ENCODE data around the gene ATP8A2.
"Not testable (repeated sequence)": the region's sequence is repeated elsewhere in the genome, so short reads cannot be mapped to it uniquely, and the experiment has no call there.

ATP8A2 gene

GRCh38 chr13:25821776-25822175 lies 450.0 kb downstream of the ATP8A2 start:
- DNase-seq (ENCODE audit: low read depth): no peak
- TF ChIP-seq CTCF (conservative IDR thresholded peaks at IDR 0.05; ENCODE audit: low read depth, low read length): no peak
- H3K4me3 ChIP-seq (ENCODE audit: low read depth, low read length): no peak overlapping the region

GRCh38 chr13:25827221-25827620 lies 455.4 kb downstream of the ATP8A2 start:
- DNase-seq (ENCODE audit: low read depth); H3K4me3 ChIP-seq (ENCODE audit: low read depth, low read length): not testable (repeated sequence)

GRCh38 chr13:25827831-25828465 lies 456.2 kb downstream of the ATP8A2 start:
- no peak overlapping the region for H3K4me3 ChIP-seq (ENCODE audit: low read depth, low read length)
- no peak for DNase-seq (ENCODE audit: low read depth)
- no peak for TF ChIP-seq CTCF (conservative IDR thresholded peaks at IDR 0.05; ENCODE audit: low read depth, low read length)

GRCh38 chr13:25833761-25834160 lies 462.0 kb downstream of the ATP8A2 start:
- no peak for DNase-seq (ENCODE audit: low read depth)
- TF ChIP-seq CTCF (conservative IDR thresholded peaks at IDR 0.05; ENCODE audit: low read depth, low read length): no peak
- H3K4me3 ChIP-seq (ENCODE audit: low read depth, low read length): no peak overlapping the region

- TF ChIP-seq CTCF (conservative IDR thresholded peaks at IDR 0.05; ENCODE audit: low read depth, low read length): no peak
- DNase-seq (ENCODE audit: low read depth): no peak
Observed at GRCh38 chr13:25836574-25837336, 465.0 kb downstream of the ATP8A2 start.

GRCh38 chr13:25839371-25839770 lies 467.6 kb downstream of the ATP8A2 start:
- TF ChIP-seq CTCF (conservative IDR thresholded peaks at IDR 0.05; ENCODE audit: low read depth, low read length): no peak
- DNase-seq (ENCODE audit: low read depth): no peak
- no peak overlapping the region for H3K4me3 ChIP-seq (ENCODE audit: low read depth, low read length)

More at GRCh38 chr13:25836574-25837336, 465.0 kb downstream of the ATP8A2 start:
- H3K4me3 ChIP-seq (ENCODE audit: low read depth, low read length): no peak overlapping the region

GRCh38 chr13:25840261-25840660 lies 468.5 kb downstream of the ATP8A2 start:
- H3K4me3 ChIP-seq (ENCODE audit: low read depth, low read length): no peak overlapping the region
- no peak for TF ChIP-seq CTCF (conservative IDR thresholded peaks at IDR 0.05; ENCODE audit: low read depth, low read length)
- no peak for DNase-seq (ENCODE audit: low read depth)

Data from choroid plexus epithelial cell (primary cell).